ENCODE data around the gene NGFR. TPM values are rescaled to one million over a fixed set of nuclear protein-coding genes. Genes with fewer than 3 reads are reported as not detected.

Gene NGFR
- total RNA-seq, 2 donors from 2014 or later, result 0.26 TPM; not detected in 1

- peaks cover 4 to 7% of the 10 kb centered on the region in 2 donors for H3K27me3 Mint-ChIP-seq
- peaks cover 11 to 22% of the 10 kb centered on the region in 2 donors for H3K4me1 Mint-ChIP-seq (ENCODE audit: low read depth in 2 of 2)
- ATAC-seq, result no peak
- no peak overlapping the region for H3K4me3 Mint-ChIP-seq
- H3K36me3 Mint-ChIP-seq, result no peaks in the 10 kb centered on the region
- peak overlapping the region in 1 of 2 donors; percentile 10 for H3K27ac Mint-ChIP-seq
- DNase-seq (ENCODE audit: low spot score), result no peak
- no peaks in the 10 kb centered on the region for H3K9me3 Mint-ChIP-seq
These were observed 59.8 kb downstream of the NGFR start for GRCh38 chr17:49554694-49555494.

- Mint-ChIP-seq H3K36me3 (no peaks in the 10 kb centered on the region), H3K27me3 (peaks cover 4 to 7% of the 10 kb centered on the region in 2 donors), H3K4me3 (no peak overlapping the region), H3K4me1 (ENCODE audit: low read depth in 2 of 2) (peaks cover 11 to 22% of the 10 kb centered on the region in 2 donors), H3K9me3 (no peaks in the 10 kb centered on the region), H3K27ac (no peak overlapping the region)
- ATAC-seq (no peak), DNase-seq (ENCODE audit: low spot score) (no peak)
These were observed 60.6 kb downstream of the NGFR start for GRCh38 chr17:49555495-49556222.

- Mint-ChIP-seq H3K9me3 (no peaks in the 10 kb centered on the region), H3K36me3 (no peaks in the 10 kb centered on the region), H3K27me3 (peaks cover 4 to 7% of the 10 kb centered on the region in 2 donors), H3K4me1 (ENCODE audit: low read depth in 2 of 2) (peaks cover 11 to 22% of the 10 kb centered on the region in 2 donors), H3K4me3 (no peak overlapping the region), H3K27ac (no peak overlapping the region)
- DNase-seq (ENCODE audit: low spot score), result peak; percentile 86
- ATAC-seq, result peak; percentile 90 to 91
These were observed 61.3 kb downstream of the NGFR start for GRCh38 chr17:49556223-49556943.

- Mint-ChIP-seq H3K27me3 (peaks cover 6 to 7% of the 10 kb centered on the region in 2 donors), H3K4me3 (no peak overlapping the region), H3K4me1 (ENCODE audit: low read depth in 2 of 2) (peaks cover 11 to 22% of the 10 kb centered on the region in 2 donors), H3K36me3 (no peaks in the 10 kb centered on the region), H3K27ac (no peak overlapping the region), H3K9me3 (no peaks in the 10 kb centered on the region)
- ATAC-seq (no peak), DNase-seq (ENCODE audit: low spot score) (no peak)
These were observed 62.4 kb downstream of the NGFR start for GRCh38 chr17:49557312-49558024.

Other genes with a start within 250 kb of the NGFR start
- gene ZNF652, start 133.0 kb upstream of the NGFR start, total RNA-seq, result 10 to 100 TPM; 20.1 to 22.3 TPM
- gene PHB1, start 80.4 kb upstream of the NGFR start, total RNA-seq, result 100 to 1,000 TPM; 229 to 233 TPM
- gene NXPH3, start 80.6 kb downstream of the NGFR start, total RNA-seq, result not detected
- 10 to 100 TPM; 59.3 to 87.7 TPM for gene SPOP, start 182.8 kb downstream of the NGFR start, total RNA-seq
- gene SLC35B1, start 212.7 kb downstream of the NGFR start, total RNA-seq, result 100 to 1,000 TPM in 1 of 2 donors, 10 to 100 TPM in 1; 90.9 to 115 TPM